ENCODE measurements around the gene NARF. TPM values are rescaled to one million over a fixed set of nuclear protein-coding genes. Genes with fewer than 3 reads are reported as not detected.

The NARF gene
- total RNA-seq, 1 experiment from 2014 or later = 62.8 TPM

DNA sequence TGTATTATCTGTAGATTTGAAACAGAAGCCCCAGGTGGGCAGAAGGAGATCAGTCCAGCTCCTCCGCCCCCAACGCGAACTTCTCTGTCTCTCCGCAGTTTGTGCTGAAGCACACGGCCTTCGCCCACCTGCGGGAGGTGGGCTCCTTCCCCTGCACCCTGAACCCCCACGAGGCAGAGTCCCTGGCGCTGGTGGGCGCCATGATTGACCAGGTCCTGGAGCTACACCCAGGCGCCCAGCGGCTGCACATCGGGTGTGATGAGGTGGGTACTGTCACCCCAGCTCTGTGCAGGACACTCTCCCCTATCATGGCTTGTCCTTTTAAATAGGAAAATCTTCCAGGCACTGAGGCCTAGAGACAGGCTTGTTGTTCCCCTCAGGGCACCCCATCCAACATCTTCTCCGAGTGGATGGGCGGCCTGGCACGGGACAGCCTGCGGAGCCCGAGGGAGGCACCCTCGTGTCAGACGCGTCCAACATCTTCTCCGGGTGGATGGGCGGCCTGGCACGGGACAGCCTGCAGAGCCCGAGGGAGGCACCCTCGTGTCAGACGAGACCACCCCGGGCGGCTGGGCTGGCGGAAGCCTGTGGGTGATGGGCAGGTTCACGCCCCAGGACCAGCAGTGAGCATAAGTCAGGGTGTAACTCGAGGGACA lies 24.9 kb upstream of the NARF start:
- DNase-seq (ENCODE audit: low read depth) = no peak

DNA sequence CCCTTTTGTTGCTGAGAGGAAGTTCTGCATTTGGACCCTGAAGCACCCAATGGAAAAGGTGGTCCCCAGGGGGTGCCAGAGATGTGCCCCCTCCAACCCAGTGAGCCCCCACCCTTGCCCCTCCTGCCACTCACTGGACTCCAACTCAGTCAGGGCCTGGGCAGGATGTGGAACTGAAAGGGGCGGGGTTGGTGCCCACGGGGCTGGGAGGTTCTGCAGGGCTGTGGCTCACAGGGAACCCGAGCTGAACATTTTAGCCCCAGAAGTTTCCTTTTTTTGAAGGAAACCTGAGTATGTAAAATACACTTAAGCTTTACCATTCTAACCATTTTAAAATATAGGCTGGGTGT lies 24.4 kb upstream of the NARF start:
- DNase-seq (ENCODE audit: low read depth) = no peak

DNA sequence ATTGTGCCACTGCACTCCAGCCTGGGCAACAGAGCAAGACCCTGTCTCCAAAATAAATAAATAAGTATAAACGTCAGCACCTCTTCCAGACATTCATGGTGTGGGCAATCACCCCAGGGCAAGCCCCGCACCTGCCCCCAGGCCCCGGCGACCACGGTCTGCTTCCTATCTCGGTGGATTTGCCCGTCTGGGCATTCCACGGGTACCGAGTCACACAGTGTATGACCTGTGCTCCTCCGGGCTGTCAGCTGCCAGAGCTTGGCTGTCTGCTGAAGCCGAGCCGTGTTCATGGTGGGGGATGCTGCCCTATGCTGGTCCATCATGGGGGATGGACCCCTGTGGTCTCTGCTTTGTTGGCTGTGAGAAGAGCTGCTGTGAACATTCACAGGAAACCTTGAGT lies 23.4 kb upstream of the NARF start:
- peak; percentile 29 for DNase-seq (ENCODE audit: low read depth)

DNA sequence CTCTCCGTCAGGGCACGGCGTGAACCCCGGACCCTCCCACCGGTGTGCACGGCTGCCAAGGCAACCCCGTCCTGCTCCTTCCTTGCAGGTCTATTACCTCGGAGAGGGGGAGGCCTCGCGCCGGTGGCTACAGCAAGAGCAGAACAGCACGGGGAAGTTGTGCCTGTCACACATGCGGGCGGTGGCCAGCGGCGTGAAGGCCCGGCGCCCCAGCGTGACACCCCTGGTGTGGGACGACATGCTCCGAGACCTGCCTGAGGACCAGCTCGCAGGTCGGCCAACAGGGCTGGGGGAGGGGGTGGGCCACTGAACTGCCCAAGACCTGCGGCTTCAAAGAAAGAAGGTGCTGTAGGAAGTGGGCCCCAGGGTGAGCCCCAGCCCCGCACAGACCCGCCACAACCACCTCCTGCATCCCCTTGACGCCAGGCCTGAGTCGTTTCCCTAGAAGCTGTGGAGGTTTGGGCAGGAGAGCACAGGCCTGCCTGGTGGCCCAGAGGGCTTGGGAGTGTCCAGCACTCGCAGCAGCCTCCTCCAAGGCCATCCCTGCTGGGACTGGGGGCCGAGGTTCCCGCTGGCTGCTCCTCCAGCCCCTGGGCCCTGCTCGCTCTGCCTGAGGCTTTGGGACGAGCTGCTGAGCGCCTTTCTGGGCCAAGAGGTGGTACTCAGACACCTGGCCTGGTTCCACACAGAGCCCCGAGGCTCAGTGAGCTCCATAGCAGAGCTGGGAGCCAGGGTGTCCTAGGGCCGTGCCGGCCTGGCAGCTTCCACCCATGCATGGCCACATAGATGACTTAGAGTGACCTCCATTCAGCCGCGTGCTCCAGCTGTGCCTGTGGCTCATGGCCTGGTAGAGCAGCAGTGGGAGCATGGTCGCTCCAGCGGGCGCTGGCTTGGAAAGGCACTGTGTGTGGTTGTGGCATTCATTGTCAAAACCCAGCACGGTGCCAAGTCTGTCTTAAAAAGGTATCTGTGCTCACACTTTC lies 22.6 kb upstream of the NARF start:
- DNase-seq (ENCODE audit: low read depth) = no peak

DNA sequence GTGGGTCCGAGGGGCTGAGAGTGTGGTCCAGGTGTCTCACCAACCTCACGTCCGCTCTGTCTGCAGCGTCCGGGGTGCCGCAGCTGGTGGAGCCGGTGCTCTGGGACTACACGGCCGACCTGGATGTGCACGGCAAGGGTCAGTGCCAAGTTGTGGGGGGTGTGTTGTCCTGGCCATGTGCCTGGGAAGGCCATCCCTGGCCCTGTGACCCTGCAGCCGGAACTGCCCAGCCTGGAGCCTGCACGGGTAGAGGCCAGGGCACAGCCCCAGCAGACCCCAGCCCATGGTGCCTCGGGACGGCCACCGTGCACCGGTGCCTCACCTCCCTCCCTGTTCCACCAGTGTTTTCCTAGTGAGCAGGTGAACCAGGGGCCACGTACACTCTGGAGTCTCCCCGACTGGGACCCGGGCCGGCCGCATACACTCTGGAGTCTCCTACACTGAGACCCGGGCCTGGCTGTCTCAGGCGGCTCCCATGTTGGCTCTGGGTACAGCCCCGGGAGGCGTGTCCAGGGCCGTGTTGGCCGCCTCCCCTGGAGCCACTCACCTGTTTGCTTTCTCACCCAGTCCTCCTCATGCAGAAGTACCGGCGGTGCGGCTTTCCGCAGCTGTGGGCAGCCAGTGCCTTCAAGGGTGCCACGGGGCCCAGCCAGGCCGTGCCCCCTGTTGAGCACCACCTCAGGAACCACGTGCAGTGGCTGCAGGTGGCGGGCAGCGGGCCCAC lies 21.8 kb upstream of the NARF start:
- no peak for DNase-seq (ENCODE audit: low read depth)

DNA sequence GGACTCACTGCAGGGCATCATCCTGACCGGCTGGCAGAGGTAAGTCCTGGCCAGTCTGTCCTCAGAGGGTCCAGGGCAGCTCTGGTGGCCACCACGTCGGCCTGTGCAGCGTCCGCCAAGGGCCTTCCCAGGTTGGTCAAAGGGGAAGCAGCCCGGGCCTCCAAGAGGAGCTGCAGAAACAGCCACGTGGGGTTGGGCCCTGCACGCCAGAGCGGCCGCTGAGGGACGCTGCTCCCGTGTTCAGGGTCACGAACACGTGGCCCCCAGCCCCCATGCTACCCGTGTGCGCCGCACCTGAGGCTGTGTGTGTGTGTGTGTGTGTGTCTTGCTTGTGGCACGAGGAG lies 21.2 kb upstream of the NARF start:
- DNase-seq (ENCODE audit: low read depth) = no peak

DNA sequence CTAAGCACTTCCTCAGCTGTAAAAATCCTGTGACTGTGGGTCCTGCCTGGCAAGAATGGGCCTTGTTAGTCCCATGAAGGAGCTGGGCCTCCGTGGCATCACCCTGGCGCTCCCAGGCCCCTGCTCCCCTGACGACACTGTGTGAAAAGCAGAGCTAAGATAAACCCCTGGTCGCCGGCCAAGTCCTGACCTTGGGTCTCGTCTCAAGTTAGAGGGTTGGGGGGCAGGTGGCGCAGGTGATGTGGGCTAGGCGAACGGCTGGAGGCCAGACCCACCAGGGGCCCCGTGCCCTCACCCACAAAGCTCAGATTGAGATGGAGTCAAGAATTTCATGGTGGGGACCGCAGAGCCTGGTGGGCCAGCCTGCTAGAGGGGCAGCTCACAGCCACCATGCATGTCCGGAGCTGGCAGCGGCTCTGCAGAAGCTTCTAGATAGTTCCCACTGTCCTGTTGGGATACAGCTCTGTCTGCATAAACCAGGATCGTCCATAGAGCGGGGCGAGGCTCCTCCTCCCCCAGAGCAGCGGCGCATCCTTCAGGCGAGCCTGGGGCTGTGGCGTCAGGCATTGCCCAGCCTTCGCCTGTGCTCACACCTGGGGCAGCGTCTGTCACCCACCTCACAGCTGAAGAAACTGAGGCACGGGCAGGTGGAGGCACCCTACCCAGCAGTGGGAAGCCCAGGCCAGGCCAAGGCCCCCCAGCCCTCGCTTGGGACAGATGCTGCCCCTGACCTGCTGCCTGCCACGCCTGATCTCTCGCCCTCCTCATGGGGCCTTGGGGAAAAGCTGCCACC lies 19.9 kb upstream of the NARF start:
- DNase-seq (ENCODE audit: low read depth) = no peak

DNA sequence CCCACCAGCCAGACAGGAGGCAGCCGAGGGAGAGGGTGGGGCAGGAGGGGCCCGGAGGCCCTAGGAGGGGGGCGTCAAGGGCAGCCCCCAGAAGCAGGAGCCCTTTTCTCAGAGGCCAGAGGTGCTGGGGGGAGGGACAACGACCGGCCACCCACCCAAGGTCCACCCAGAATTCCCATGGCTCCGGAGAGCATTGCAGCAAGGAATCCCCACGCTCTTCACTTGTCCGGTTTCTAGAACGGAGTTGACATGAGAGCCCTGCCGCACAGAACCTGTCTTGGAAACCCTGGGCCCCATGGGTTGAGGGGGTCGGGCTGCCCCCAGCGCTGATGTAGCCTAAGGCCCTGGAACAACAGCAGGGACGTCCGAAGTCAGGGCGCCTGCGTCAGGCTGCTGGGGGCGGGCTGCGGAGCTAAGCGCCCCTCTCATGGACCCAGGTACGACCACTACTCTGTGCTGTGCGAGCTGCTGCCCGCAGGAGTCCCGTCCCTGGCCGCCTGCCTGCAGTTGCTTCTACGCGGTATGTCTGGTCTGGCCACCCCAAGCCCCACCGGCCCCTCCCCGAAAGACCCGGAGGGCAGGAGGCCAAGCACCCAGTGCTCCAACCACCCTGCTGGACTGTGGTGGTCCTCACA lies 19.2 kb upstream of the NARF start:
- no peak for DNase-seq (ENCODE audit: low read depth)

DNA sequence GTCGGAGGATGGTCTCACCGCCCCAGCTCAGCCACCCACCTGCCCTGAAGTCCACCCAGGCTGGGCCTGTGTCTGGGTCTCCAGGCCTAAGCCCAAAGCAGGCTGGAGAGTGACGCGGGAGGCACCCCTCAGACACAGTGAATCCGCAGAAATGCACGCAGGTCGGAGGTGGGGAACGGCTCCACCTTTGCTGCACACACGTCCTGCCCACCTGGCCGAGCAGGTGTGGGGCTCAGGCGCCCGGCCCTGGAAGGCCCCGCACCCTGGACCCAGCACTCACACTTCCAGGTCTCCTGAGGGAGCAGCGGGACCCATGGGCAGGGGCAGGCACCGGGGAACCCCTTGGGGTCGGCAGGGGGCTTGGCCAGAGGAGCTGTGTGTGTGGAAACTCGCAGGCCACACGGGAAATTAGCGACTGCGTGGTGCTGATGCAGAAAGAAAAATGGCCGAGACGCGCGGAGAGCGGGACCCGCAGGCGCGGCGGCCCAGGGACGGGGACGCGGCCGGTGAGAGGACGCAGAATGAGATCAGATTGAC lies 18.6 kb upstream of the NARF start:
- no peak for DNase-seq (ENCODE audit: low read depth)

DNA sequence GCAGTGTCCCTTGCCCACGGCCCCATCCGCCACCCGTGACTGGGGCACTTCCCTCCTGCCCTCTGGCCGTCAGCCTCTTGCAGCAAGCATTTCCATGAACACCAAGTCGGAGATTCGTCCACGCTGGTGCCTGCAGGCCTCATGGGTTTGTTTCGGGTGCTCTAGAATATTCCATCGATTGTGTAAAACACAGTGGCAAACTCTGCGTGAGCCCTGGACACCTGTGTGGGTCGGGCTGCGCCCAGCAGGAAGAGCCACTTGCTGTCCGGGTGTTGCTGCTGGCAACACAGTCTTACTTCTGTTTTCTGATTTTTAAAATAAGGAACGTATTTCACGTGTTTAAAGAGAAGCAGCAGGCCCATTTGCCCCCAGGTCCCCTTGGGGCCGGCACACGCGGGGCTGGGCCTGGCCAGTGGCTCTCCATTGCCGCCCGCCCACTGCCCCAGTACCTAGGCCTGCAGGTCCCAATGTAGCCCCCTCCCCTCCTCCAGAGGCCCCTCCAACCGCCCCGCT lies 18.0 kb upstream of the NARF start:
- no peak for DNase-seq (ENCODE audit: low read depth)

DNA sequence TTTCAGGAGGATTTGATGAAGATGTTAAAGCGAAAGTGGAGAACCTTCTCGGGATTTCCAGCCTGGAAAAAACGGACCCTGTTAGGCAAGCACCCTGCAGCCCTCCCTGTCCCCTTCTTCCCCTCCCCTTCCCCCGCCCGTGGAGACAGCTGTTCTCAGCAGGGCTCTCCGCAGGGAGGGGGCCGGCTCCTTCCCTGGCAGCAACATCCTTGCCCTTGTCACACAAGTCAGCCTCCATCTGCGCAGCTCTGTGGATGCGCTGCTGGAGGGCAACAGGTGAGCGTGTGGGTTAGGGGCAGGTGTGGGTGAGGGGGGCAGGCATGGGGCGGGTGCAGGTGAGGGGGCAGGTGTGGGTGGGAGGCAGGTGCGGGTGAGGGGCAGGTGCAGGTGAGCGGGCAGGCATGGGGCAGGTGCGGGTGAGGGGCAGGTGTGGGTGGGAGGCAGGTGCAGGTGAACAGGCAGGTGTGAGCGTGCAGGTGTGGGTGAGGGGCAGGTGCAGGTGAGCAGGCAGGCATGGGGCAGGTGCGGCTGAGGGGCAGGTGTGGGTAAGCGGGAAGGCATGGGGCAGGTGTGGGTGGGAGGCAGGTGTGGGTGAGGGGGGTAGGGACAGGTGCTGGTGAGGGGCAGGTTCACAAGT lies 17.4 kb upstream of the NARF start:
- DNase-seq (ENCODE audit: low read depth) = peak; percentile 72

DNA sequence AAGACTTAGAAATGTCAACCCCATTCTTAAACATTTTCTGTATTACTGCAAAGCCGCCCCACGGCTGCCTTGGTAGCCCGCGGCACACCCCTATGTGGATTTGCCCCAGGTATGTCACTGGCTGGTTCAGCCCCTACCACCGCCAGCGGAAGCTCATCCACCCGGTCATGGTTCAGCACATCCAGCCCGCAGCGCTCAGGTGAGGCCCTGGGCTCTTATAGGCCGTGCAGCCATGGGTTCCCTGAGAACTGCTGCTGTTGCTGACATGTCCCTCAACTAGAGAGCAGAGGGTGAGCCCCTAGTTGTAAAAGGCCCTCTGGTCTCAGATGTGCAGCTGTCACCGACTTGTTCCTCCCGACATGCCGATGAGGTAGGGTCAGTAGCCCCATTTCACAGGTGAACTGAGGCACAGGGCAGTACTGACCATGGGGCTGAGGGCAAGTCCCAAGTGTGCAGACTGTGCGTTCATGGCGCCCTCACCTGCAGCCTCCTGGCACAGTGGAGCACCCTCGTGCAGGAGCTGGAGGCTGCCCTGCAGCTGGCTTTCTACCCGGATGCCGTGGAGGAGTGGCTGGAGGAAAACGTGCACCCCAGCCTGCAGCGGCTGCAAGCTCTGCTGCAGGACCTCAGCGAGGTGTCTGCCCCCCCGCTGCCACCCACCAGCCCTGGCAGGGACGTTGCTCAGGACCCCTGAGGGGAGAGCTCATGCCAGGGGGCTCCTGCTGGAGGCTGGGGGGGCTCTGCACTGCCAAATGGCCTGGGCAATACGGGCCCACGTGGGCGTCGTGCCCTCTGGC lies 16.7 kb upstream of the NARF start:
- no peak for DNase-seq (ENCODE audit: low read depth)

DNA sequence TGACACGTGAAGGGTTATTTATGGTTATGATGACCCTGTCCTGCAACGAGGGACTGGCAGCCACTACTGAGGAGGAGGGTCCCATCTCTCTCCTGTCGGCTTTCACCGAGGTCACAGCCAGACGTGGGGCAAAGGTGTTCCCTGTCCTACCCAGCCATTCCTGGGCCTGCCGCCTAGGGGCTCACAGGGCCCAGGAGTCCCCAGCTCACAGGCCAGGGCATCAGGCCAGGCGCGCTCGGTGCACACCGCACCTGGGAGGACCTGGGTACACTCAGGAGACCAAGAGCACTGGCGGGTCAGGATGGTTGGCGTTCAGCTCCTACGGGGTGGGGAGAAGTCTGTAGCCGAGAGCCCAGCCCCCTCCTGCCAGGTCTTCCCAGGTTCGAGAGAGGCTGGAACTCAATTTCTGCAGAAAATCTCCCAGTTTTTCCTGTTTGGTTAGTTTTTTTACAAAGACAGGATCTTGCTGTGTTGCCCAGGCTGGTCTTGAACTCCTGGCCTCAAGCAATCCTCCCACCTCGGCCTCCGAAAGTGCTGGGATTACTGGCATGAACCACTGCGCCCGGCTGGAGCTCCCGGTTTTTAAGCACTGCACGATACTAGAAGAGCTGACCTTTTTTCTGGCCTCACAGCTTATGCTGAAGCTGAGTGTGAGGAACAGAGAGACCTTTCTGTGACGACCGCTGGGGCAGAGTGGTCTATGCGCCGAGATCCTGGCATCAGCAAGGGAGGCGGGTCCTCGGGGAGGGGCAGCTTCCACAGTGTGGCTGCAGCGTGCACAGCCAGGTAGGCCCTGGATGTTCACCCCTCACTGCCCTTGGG lies 15.7 kb upstream of the NARF start:
- DNase-seq (ENCODE audit: low read depth) = no peak

DNA sequence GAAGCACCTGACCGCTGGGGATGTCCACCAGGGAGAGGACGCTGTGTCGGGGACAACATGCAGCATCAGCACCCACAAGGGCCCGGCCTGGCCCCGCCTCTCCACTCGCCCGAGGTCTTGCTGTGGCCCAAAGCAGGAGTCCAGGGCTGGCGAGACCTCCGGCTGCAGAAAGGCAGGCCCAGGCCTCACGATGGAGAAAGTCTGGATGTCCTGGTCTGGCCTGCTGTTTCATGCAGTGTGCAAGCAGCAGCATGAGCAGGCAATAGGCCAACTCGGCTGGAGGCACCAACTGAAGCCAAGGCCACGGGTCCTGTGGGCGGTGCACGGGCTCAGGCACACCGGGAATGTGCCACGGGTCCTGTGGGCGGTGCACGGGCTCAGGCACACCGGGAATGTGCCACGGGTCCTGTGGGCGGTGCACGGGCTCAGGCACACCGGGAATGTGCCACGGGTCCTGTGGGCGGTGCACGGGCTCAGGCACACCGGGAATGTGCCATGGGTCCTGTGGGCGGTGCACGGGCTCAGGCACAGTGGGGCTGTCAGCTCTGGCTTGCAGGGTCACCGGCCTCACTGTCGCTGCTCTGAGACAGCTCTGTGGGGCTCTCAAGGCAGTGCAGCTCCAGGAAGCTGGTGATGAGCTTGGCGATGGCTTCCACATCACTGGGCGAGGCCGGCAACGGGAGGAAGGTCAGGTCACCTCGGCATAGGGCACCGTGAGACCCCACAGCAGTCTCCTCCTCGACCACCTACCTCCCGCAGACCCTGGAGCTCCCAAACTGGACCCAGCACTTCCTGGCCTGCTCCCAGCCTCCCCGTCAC lies 14.9 kb upstream of the NARF start:
- no peak for DNase-seq (ENCODE audit: low read depth)

DNA sequence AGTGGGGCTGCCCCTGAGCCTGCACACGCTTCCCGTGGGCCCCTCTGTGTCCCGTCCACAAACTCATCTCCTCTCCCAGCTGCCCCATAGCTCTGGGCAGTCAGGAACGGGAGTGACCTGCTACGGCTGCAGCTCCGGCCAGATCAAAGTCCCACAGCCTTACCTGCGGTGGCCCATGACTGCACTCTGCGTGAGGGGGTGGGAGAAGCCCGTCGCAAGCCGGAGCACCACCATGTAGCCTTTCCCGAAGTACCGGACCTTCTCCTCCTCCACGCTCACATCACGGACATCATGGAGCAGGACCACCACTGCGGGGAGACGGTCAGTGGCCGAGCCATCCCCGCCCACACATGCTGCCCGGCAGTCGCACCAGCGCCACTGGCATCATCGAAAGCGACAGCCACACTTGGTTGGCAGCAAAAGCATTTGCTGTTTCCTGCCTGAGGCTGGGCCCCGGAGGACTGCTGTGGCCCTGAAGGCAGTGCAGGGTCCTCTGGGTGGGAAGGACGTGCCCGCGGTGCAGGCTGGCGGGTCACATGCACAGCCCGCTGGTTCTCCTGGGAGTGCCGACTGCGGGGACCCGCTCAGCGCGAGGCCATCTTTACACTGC lies 14.2 kb upstream of the NARF start:
- DNase-seq (ENCODE audit: low read depth) = no peak

DNA sequence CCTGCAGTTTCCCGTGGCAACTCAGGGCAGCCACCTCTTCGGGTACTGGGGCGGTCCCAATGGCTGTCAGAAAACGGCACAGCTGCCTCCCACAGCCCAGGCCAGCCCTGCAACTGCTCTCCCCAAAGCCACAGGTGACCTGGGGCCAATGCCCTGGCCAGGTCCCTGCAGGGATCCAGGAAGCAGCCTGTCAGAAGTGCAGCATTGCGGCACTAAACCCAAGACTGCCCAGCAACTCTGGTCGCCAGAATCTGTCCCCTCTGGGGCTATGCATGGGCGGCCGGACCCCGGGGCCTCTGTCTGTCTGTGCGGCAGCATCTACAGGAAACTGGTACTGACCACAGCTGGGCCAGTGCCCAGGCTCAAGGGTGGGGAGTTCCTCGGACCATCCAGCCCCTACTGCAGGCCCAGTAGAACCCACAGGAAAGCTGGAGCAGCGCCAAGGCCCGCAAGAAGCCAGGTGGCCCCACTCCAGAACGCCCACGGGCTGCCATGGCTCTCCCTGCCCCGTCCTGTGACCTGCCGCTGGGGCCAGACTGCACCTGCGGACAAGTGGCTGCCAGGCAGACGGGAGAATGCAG lies 13.5 kb upstream of the NARF start:
- DNase-seq (ENCODE audit: low read depth) = no peak

DNA sequence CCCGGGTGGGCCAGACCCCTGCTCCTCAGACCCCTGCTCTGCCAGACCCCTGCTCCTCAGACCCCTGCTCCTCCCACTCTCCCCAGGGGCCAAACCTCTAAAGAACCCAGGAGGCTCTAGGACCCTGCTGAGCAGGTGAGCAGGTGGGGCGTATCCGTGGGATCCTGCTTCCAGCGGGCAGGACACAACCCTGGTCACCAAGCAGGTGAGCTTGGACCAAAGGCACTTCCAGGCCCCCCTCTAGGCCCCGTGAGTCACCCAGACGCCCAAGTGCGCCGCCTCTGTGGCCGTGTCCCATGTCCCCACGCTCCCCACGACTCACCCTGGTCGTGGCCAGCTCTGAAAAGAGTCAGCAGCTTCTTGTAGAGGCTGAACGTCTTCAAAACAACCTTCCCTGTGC lies 13.0 kb upstream of the NARF start:
- DNase-seq (ENCODE audit: low read depth) = no peak

Data from LHCN-M2 (cell line).